GM13976 (cell line): Measurements from ENCODE around the gene CABCOCO1.

Source experiments
- DNase-seq: peaks from one replicate; pipeline ENCODE4 v3.0.0; 2012; ENCODE audit warnings: low spot score
- CTCF ChIP-seq: IDR thresholded peaks from 2 replicates; pipeline ENCODE4 v1.5.1; 2012; ENCODE audit warnings: borderline replicate concordance, mild to moderate bottlenecking; ENCODE audit not compliant: insufficient read depth; ENCODE audit errors: extremely low read depth, missing control alignments, control extremely low read depth
- in situ Hi-C: fragments of 300-500 bp; cut with MboI; formaldehyde crosslinking; loops from one replicate; pipeline ENCODE4 v1.12.0; 2022; ENCODE audit warnings: low sequenced_read_pairs, mixed read lengths, inconsistent platforms; ENCODE audit not compliant: unreplicated experiment

The CABCOCO1 gene

GRCh38 chr10:61810263-61810662 is 147.5 kb downstream of the CABCOCO1 start:
- no peak for DNase-seq
- in situ Hi-C loops = no loop called here

DNA sequence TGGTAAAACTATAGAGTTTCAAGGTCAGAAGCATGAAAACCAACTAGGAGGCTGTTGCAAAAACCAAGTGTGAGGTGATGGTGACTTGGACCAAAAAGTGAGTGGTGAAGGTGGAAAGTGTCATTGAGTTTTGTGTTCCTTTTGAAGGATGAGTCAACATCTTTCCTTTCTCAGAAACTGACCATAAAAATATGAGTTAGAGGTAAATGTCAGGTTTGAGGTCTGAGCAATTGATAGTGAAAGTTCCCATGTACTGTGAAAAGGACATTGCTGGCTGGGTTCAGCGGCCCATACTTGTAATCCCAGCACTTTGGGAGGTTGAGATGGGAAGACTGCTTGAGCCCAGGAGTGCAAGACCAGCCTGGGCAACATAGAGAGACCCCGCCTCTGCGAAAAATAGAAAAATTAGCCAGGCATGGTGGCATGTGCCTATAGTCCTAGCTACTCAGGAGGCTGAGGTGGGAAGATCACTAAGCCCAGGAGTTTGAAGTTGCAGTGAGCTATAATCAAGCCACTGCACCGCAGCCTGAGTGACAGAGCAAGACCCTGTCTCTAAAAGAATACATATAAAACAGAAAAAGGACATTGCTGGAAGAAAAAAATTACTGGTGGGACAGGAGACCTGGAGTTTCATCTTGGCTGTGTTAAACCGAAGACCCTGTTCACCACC is 149.5 kb downstream of the CABCOCO1 start:
- no peak for TF ChIP-seq CTCF
- peak; percentile 19 for DNase-seq
- in situ Hi-C loops = no loop called here

More at GRCh38 chr10:61810263-61810662, 147.5 kb downstream of the CABCOCO1 start:
- no peak for TF ChIP-seq CTCF

- DNase-seq = no peak
- TF ChIP-seq CTCF = no peak
- in situ Hi-C loops = no loop called here
These were observed 150.2 kb downstream of the CABCOCO1 start for GRCh38 chr10:61812920-61813319.

GRCh38 chr10:61814160-61814559 is 151.4 kb downstream of the CABCOCO1 start:
- in situ Hi-C loops = no loop called here
- TF ChIP-seq CTCF = no peak
- no peak for DNase-seq

GRCh38 chr10:61815496-61815895 is 152.8 kb downstream of the CABCOCO1 start:
- TF ChIP-seq CTCF = no peak
- in situ Hi-C loops = no loop called here
- no peak for DNase-seq
